ENCODE results near the gene SLC25A15.
A peak's percentile ranks its signal among the peaks of the same experiment; 100 is the strongest.

The SLC25A15 gene

GRCh38 chr13:40789275-40790153 is at the start of gene SLC25A15:
Gene SLC25A15, plus strand, starts transcription at chr13:40789611. Its CDS starts 3,616 bp downstream, at chr13:40793227.
- Mint-ChIP-seq H3K4me1 (ENCODE audit: low read depth) (peaks cover 51% of the 10 kb centered on the region), H3K9me3 (no peaks in the 10 kb centered on the region), H3K4me3 (peak within 1 kb of the TSS; percentile 84), H3K27me3 (no peaks in the 10 kb centered on the region), H3K36me3 (ENCODE audit: low read depth) (peaks cover 9% of the 10 kb centered on the region), H3K27ac (peak within 1 kb of the TSS; percentile 87)

- no peaks in the 10 kb centered on the region for H3K9me3 Mint-ChIP-seq
- no peak overlapping the region for H3K27ac Mint-ChIP-seq
- H3K36me3 Mint-ChIP-seq (ENCODE audit: low read depth): peaks cover 35% of the 10 kb centered on the region
- H3K4me1 Mint-ChIP-seq (ENCODE audit: low read depth): peaks cover 4% of the 10 kb centered on the region
- H3K4me3 Mint-ChIP-seq: no peak overlapping the region
- H3K27me3 Mint-ChIP-seq: no peaks in the 10 kb centered on the region
Observed at GRCh38 chr13:40749327-40749726, 40.1 kb upstream of the SLC25A15 start.

- Mint-ChIP-seq H3K4me1 (ENCODE audit: low read depth) (peaks cover 8% of the 10 kb centered on the region), H3K27me3 (no peaks in the 10 kb centered on the region), H3K27ac (no peak overlapping the region), H3K9me3 (no peaks in the 10 kb centered on the region), H3K36me3 (ENCODE audit: low read depth) (peaks cover 62% of the 10 kb centered on the region), H3K4me3 (no peak overlapping the region)
Observed at GRCh38 chr13:40755082-40755700, 34.2 kb upstream of the SLC25A15 start.

- Mint-ChIP-seq H3K4me1 (ENCODE audit: low read depth) (peaks cover 12% of the 10 kb centered on the region), H3K9me3 (no peaks in the 10 kb centered on the region), H3K36me3 (ENCODE audit: low read depth) (peaks cover 65% of the 10 kb centered on the region), H3K27me3 (no peaks in the 10 kb centered on the region), H3K4me3 (no peak overlapping the region), H3K27ac (no peak overlapping the region)
Observed at GRCh38 chr13:40756042-40756441, 33.4 kb upstream of the SLC25A15 start.

GRCh38 chr13:40758811-40759210 is 30.6 kb upstream of the SLC25A15 start:
- Mint-ChIP-seq H3K9me3 (no peaks in the 10 kb centered on the region), H3K27ac (no peak overlapping the region), H3K27me3 (no peaks in the 10 kb centered on the region), H3K36me3 (ENCODE audit: low read depth) (peaks cover 64% of the 10 kb centered on the region), H3K4me1 (ENCODE audit: low read depth) (peaks cover 30% of the 10 kb centered on the region), H3K4me3 (no peak overlapping the region)

- peaks cover 56% of the 10 kb centered on the region for H3K36me3 Mint-ChIP-seq (ENCODE audit: low read depth)
Observed at GRCh38 chr13:40762849-40763248, 26.6 kb upstream of the SLC25A15 start.

GRCh38 chr13:40764587-40765403 is 24.6 kb upstream of the SLC25A15 start:
- peak overlapping the region; percentile 60 for H3K4me3 Mint-ChIP-seq
- no peaks in the 10 kb centered on the region for H3K9me3 Mint-ChIP-seq
- H3K4me1 Mint-ChIP-seq (ENCODE audit: low read depth): peaks cover 63% of the 10 kb centered on the region
- no peaks in the 10 kb centered on the region for H3K27me3 Mint-ChIP-seq
- H3K27ac Mint-ChIP-seq: peak overlapping the region; percentile 93
- H3K36me3 Mint-ChIP-seq (ENCODE audit: low read depth): peaks cover 44% of the 10 kb centered on the region

More at GRCh38 chr13:40762849-40763248, 26.6 kb upstream of the SLC25A15 start:
- H3K27ac Mint-ChIP-seq: peak overlapping the region; percentile 56
- H3K27me3 Mint-ChIP-seq: no peaks in the 10 kb centered on the region
- no peaks in the 10 kb centered on the region for H3K9me3 Mint-ChIP-seq
- peaks cover 57% of the 10 kb centered on the region for H3K4me1 Mint-ChIP-seq (ENCODE audit: low read depth)
- H3K4me3 Mint-ChIP-seq: no peak overlapping the region

GRCh38 chr13:40765602-40766001 is 23.8 kb upstream of the SLC25A15 start:
- H3K27ac Mint-ChIP-seq: no peak overlapping the region
- no peak overlapping the region for H3K4me3 Mint-ChIP-seq
- H3K4me1 Mint-ChIP-seq (ENCODE audit: low read depth): peaks cover 69% of the 10 kb centered on the region
- H3K27me3 Mint-ChIP-seq: no peaks in the 10 kb centered on the region
- H3K9me3 Mint-ChIP-seq: no peaks in the 10 kb centered on the region
- H3K36me3 Mint-ChIP-seq (ENCODE audit: low read depth): peaks cover 38% of the 10 kb centered on the region

GRCh38 chr13:40769970-40770369 is 19.4 kb upstream of the SLC25A15 start:
- Mint-ChIP-seq H3K36me3 (ENCODE audit: low read depth) (peaks cover 14% of the 10 kb centered on the region), H3K27ac (peak overlapping the region; percentile 97), H3K27me3 (no peaks in the 10 kb centered on the region), H3K9me3 (no peaks in the 10 kb centered on the region), H3K4me1 (ENCODE audit: low read depth) (peaks cover 52% of the 10 kb centered on the region), H3K4me3 (peak overlapping the region; percentile 99)

GRCh38 chr13:40770609-40770933 is 18.8 kb upstream of the SLC25A15 start:
- Mint-ChIP-seq H3K27me3 (no peaks in the 10 kb centered on the region), H3K4me3 (peak overlapping the region; percentile 99), H3K9me3 (no peaks in the 10 kb centered on the region), H3K4me1 (ENCODE audit: low read depth) (peaks cover 53% of the 10 kb centered on the region), H3K36me3 (ENCODE audit: low read depth) (peaks cover 13% of the 10 kb centered on the region), H3K27ac (peak overlapping the region; percentile 97)

- peak within 1 kb of the TSS; percentile 99 for H3K4me3 Mint-ChIP-seq
- H3K36me3 Mint-ChIP-seq (ENCODE audit: low read depth): peaks cover 10% of the 10 kb centered on the region
- no peaks in the 10 kb centered on the region for H3K9me3 Mint-ChIP-seq
- H3K27ac Mint-ChIP-seq: peak within 1 kb of the TSS; percentile 97
- peaks cover 53% of the 10 kb centered on the region for H3K4me1 Mint-ChIP-seq (ENCODE audit: low read depth)
- H3K27me3 Mint-ChIP-seq: no peaks in the 10 kb centered on the region
Observed at GRCh38 chr13:40770934-40771618, 18.3 kb upstream of the SLC25A15 start, which contains the start of gene MRPS31. Gene MRPS31, minus strand, starts transcription at chr13:40771190. Its CDS starts 54 bp downstream, at chr13:40771136.

GRCh38 chr13:40772765-40773473 is 16.5 kb upstream of the SLC25A15 start:
- Mint-ChIP-seq H3K4me3 (no peak overlapping the region), H3K4me1 (ENCODE audit: low read depth) (peaks cover 57% of the 10 kb centered on the region), H3K36me3 (ENCODE audit: low read depth) (peaks cover 6% of the 10 kb centered on the region), H3K27ac (no peak overlapping the region), H3K9me3 (no peaks in the 10 kb centered on the region), H3K27me3 (no peaks in the 10 kb centered on the region)

GRCh38 chr13:40774672-40775071 is 14.7 kb upstream of the SLC25A15 start:
- Mint-ChIP-seq H3K27ac (no peak overlapping the region), H3K27me3 (no peaks in the 10 kb centered on the region), H3K9me3 (no peaks in the 10 kb centered on the region), H3K4me1 (ENCODE audit: low read depth) (peaks cover 58% of the 10 kb centered on the region), H3K4me3 (no peak overlapping the region), H3K36me3 (ENCODE audit: low read depth) (no peaks in the 10 kb centered on the region)

GRCh38 chr13:40776232-40776631 is 13.2 kb upstream of the SLC25A15 start:
- peak overlapping the region; percentile 76 for H3K4me3 Mint-ChIP-seq
- H3K27ac Mint-ChIP-seq: peak overlapping the region; percentile 99
- H3K36me3 Mint-ChIP-seq (ENCODE audit: low read depth): no peaks in the 10 kb centered on the region
- no peaks in the 10 kb centered on the region for H3K27me3 Mint-ChIP-seq
- no peaks in the 10 kb centered on the region for H3K9me3 Mint-ChIP-seq
- H3K4me1 Mint-ChIP-seq (ENCODE audit: low read depth): peaks cover 48% of the 10 kb centered on the region
